ENCODE data around the gene ADTRP. TPM values are rescaled to one million over a fixed set of nuclear protein-coding genes. Genes with fewer than 3 reads are reported as not detected.

Gene ADTRP
- total RNA-seq, 1 donor from 2014 or later: 0.35 TPM

GRCh38 chr6:11782524-11782923 lies 3.9 kb upstream of the ADTRP start:
- no peaks in the 10 kb centered on the region for H3K9me3 Mint-ChIP-seq (ENCODE audit: low read depth)
- H3K4me1 Mint-ChIP-seq (ENCODE audit: low read depth): no peaks in the 10 kb centered on the region
- H3K27me3 Mint-ChIP-seq (ENCODE audit: low read depth): no peaks in the 10 kb centered on the region
- no peak overlapping the region for H3K27ac Mint-ChIP-seq (ENCODE audit: unreplicated experiment)
- DNase-seq (ENCODE audit: low spot score): no peak
- H3K36me3 Mint-ChIP-seq (ENCODE audit: low read depth): no peaks in the 10 kb centered on the region
- H3K4me3 Mint-ChIP-seq (ENCODE audit: unreplicated experiment): no peak overlapping the region
- TF ChIP-seq, protein P1, sequence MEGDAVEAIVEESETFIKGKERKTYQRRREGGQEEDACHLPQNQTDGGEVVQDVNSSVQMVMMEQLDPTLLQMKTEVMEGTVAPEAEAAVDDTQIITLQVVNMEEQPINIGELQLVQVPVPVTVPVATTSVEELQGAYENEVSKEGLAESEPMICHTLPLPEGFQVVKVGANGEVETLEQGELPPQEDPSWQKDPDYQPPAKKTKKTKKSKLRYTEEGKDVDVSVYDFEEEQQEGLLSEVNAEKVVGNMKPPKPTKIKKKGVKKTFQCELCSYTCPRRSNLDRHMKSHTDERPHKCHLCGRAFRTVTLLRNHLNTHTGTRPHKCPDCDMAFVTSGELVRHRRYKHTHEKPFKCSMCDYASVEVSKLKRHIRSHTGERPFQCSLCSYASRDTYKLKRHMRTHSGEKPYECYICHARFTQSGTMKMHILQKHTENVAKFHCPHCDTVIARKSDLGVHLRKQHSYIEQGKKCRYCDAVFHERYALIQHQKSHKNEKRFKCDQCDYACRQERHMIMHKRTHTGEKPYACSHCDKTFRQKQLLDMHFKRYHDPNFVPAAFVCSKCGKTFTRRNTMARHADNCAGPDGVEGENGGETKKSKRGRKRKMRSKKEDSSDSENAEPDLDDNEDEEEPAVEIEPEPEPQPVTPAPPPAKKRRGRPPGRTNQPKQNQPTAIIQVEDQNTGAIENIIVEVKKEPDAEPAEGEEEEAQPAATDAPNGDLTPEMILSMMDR (IDR thresholded peaks at IDR 0.05): no peak

- Mint-ChIP-seq H3K36me3 (ENCODE audit: low read depth) (no peaks in the 10 kb centered on the region), H3K4me3 (ENCODE audit: unreplicated experiment) (no peak overlapping the region), H3K4me1 (ENCODE audit: low read depth) (peaks cover 2% of the 10 kb centered on the region), H3K27me3 (ENCODE audit: low read depth) (no peaks in the 10 kb centered on the region), H3K9me3 (ENCODE audit: low read depth) (no peaks in the 10 kb centered on the region), H3K27ac (ENCODE audit: unreplicated experiment) (no peak overlapping the region)
- TF ChIP-seq, protein P1 (IDR thresholded peaks at IDR 0.05): no peak
- DNase-seq (ENCODE audit: low spot score): no peak
Observed at GRCh38 chr6:11780097-11780428, 1.5 kb upstream of the ADTRP start.

DNA sequence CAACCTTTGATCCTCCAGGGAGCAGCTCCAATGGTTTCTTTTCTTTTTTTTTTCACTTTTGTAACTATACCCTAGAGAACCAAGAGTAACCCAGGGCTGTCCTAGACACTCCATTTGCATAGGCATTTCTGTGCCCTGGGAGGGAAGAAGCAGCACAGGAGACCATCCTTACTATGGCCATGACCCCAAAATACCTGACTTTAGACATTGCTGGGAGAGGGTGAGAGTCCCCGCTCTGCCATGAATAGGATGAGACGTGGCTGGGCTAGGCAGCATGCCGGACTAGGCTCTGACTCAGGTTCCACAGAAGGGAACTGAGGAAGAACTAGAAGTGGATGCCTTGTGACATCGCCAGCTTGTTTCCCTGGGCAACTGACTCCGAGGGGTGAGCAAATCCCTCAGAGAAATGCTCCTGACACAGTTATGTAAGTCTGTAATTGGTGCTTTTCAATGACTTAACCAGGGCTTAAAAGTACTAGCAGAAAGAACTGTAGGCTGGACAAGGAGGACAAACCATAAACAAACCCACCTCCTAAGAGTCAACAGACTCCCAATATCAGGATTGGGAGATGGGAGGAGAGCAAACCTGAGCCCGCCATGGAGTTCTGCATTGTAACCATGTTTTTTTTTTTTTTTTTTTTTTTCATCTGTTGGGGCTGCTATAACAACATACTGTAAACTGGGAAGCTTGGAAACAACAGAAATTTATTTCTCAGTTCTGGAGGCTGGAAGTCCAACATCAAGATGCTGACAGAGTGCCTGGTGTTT lies 910 bp upstream of the ADTRP start:
- Mint-ChIP-seq H3K27me3 (ENCODE audit: low read depth) (no peaks in the 10 kb centered on the region), H3K27ac (ENCODE audit: unreplicated experiment) (no peak overlapping the region), H3K4me1 (ENCODE audit: low read depth) (peaks cover 2% of the 10 kb centered on the region), H3K4me3 (ENCODE audit: unreplicated experiment) (no peak overlapping the region), H3K36me3 (ENCODE audit: low read depth) (no peaks in the 10 kb centered on the region), H3K9me3 (ENCODE audit: low read depth) (no peaks in the 10 kb centered on the region)
- TF ChIP-seq, protein P1 (IDR thresholded peaks at IDR 0.05): no peak
- no peak for DNase-seq (ENCODE audit: low spot score)

- H3K9me3 Mint-ChIP-seq (ENCODE audit: low read depth): no peaks in the 10 kb centered on the region
- no peaks in the 10 kb centered on the region for H3K27me3 Mint-ChIP-seq (ENCODE audit: low read depth)
- H3K36me3 Mint-ChIP-seq (ENCODE audit: low read depth): no peaks in the 10 kb centered on the region
- DNase-seq (ENCODE audit: low spot score): no peak
- H3K4me3 Mint-ChIP-seq (ENCODE audit: unreplicated experiment): no peak overlapping the region
- H3K4me1 Mint-ChIP-seq (ENCODE audit: low read depth): peaks cover 5% of the 10 kb centered on the region
- TF ChIP-seq, protein P1 (IDR thresholded peaks at IDR 0.05): no peak
- H3K27ac Mint-ChIP-seq (ENCODE audit: unreplicated experiment): no peak overlapping the region
Observed at GRCh38 chr6:11778036-11778435, 567 bp downstream of the ADTRP start.

- H3K9me3 Mint-ChIP-seq (ENCODE audit: low read depth): no peaks in the 10 kb centered on the region
- H3K4me1 Mint-ChIP-seq (ENCODE audit: low read depth): peaks cover 26% of the 10 kb centered on the region
- H3K4me3 Mint-ChIP-seq (ENCODE audit: unreplicated experiment): no peak overlapping the region
- no peak for DNase-seq (ENCODE audit: low spot score)
- no peak overlapping the region for H3K27ac Mint-ChIP-seq (ENCODE audit: unreplicated experiment)
- no peaks in the 10 kb centered on the region for H3K27me3 Mint-ChIP-seq (ENCODE audit: low read depth)
- no peaks in the 10 kb centered on the region for H3K36me3 Mint-ChIP-seq (ENCODE audit: low read depth)
- TF ChIP-seq, protein P1 (IDR thresholded peaks at IDR 0.05): no peak
Observed at GRCh38 chr6:11775791-11776409, 2.7 kb downstream of the ADTRP start.
